GM18858 (cell line): ENCODE measurements around the gene MAN1C1.

Source experiments
- ATAC-seq: cut with Tn5 transposase; IDR thresholded peaks from one replicate; pipeline ENCODE4 v1.9.1; 2021; ENCODE audit not compliant: unreplicated experiment

The MAN1C1 gene

GRCh38 chr1:25677193-25677773, 60.7 kb downstream of the MAN1C1 start:
- no peak for ATAC-seq

DNA sequence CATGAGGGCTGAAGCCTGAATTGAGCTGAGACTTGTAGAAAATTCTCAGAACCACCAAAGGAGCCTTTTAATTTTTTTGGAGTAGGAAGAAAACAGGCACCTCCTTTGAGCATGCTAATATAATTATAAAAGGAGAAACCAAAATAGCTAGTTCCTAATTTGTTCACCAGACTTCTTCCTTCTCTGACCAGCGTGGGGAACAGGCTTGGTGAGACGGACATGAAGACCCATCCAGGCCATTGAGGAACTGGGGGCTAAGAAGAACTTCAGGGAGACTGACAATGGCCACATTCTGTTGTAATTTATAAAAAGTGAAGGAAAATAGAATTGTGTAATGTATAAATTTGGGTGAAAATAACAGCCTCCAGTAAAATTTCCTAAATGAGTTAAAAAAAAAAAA, 62.6 kb downstream of the MAN1C1 start:
- ATAC-seq: no peak

GRCh38 chr1:25680701-25681100, 64.1 kb downstream of the MAN1C1 start:
- no peak for ATAC-seq

GRCh38 chr1:25682059-25682601, 65.5 kb downstream of the MAN1C1 start:
- ATAC-seq: no peak

DNA sequence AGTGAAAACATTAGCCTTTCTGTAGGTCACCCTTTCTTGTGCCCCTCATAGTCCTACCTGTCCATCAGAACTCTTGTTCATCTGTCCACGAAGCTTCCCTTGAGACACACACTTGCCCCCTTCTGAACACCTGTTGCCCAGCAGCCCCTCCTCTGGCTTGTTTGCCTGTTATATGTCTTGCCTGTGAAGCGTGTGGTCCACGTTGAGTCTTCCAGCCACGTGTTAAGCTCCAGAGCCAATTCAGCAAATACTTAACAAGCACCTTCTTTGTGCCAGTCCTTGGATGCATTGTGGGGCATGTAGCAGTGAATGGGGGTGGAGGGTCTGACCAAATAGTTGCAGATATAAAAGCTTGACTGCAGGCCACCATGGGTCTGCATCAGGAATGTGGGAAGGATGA, 66.6 kb downstream of the MAN1C1 start:
- no peak for ATAC-seq

- ATAC-seq: no peak
Observed at GRCh38 chr1:25683731-25684130, 67.1 kb downstream of the MAN1C1 start.

- no peak for ATAC-seq
Observed at GRCh38 chr1:25684216-25684965, 67.8 kb downstream of the MAN1C1 start.

GRCh38 chr1:25685211-25685750, 68.7 kb downstream of the MAN1C1 start:
- ATAC-seq: no peak

DNA sequence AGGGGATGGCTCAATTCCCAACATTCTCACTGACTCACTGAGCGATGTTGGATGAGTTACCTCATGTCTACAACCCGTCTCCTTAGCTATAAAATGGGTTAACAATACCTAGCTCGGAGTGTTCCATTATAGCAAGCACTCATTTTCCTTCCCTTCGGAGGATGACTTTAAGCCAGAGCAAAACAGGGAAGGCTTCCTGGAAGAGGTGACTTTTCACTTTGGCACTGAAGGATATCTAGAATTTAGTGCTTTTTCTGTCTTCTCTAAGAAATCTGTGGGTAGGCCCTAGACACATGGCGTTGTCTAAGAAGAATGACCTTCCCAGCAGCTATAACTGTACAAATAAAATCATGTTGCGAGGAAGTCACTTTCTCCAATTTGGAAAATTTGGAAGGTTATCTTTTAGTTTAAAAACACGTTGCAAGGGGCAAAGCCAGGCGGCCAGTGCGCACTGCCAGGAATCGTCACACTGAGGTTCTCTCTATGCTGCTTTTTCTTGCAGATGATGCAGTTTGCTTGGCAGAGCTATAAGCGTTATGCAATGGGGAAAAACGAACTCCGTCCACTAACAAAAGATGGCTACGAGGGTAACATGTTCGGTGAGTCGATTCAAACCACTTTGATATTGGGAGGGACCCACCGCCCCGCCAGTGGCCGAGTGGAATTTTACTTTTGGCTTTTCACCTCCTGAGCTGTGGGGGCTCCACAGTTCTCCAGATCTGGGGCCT, 69.5 kb downstream of the MAN1C1 start:
- ATAC-seq: no peak

- ATAC-seq: no peak
Observed at GRCh38 chr1:25687221-25688017, 70.8 kb downstream of the MAN1C1 start.

DNA sequence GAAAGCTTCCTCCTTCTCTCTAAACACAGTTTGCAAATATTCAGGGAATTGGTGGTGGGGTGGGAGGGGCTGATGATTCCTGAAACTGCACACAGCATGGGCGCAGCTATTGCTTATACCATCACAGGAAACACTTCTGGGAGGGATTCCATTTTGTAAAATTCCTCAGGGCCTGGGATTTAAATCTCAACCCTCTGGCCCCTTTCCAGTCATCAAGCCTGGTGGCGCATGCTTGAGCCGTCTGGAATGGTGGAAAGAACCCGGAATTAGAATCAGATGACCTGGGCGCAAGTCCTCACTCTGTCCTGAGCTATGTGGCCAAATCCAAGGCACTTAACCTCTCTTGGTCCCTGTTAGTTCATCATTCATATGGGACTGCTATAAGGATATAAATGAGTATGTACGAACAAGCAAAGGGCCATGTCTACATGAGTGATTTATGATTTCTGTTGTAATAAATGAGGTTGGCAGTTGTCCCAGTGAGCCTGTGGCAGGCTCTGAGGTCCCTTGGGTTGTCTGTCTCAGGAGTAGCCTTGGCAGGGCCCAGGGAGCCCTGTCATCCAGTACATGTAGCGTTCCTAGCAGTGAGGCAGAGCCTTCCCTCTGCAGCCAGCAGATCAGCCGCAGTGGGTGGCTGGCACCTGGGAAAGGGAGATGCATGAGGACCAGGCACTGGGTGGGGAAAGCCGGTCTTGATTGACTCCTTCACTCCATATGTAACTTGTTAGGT, 72.0 kb downstream of the MAN1C1 start:
- no peak for ATAC-seq

GRCh38 chr1:25689686-25690381, 73.2 kb downstream of the MAN1C1 start:
- ATAC-seq: no peak

DNA sequence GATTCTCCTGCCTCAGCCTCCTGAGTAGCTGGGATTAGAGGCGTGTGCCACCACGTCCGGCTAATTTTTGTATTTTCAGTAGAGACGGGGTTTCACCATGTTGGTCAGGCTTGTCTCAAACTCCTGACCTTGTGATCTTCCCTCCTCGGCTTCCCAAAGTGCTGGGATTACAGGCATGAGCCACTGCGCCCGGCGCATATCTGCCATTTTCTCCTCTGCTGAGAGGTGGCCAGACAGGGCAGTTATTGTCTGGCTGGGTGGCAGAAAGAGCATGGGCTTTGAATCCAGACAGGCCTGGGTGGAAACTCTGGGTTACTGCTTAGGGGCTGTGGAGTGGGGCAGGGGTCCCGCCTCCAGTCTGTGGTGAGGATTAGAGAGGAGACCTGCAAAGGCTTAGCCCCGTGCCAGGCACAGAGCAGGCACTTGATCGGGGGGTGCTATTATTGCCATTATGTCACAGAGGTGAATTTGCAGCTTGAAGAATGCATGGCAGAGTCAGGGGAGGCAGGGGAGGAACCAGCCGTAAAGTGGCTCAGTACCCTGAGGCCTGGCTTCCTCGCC, 73.9 kb downstream of the MAN1C1 start:
- ATAC-seq: no peak

GRCh38 chr1:25691211-25691610, 74.6 kb downstream of the MAN1C1 start:
- ATAC-seq: no peak

DNA sequence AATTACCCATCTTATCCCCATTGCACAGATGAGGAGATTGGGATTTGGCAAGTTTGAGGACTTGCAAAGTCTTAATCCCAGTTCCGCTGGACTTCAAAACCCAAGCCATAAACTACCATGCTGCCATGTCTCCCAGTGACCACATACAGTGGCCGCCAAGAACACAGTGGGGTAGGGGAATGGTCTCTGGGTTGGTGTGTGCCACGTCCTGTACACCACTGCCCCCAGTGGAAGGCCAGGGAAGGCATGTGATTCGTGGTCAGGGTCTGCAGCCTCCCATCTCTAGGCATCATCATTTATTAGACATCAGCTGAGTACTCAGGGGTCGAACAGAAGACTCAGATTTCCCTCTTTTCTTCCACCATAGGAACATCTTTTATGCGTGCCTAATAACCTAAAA, 76.0 kb downstream of the MAN1C1 start:
- ATAC-seq: no peak

GRCh38 chr1:25694167-25695007, 77.8 kb downstream of the MAN1C1 start:
- no peak for ATAC-seq

- no peak for ATAC-seq
Observed at GRCh38 chr1:25695090-25695770, 78.6 kb downstream of the MAN1C1 start.
